Vagina (tissue), 2 donors: ENCODE results near the gene UACA.

ENCODE experiments used
- POLR2A ChIP-seq, 2 donors: fragments of 450-650 bp; IDR thresholded peaks; one replicate each; pipeline ENCODE4 v1.6.1; 2017; ENCODE audit warnings: antibody characterized with exemption in 2 of 2, mild to moderate bottlenecking in 2 of 2, moderate library complexity in 2 of 2
- TF ChIP-seq, protein P1 (sequence below), 3 experiments: fragments of 450-650 bp in 2 of 3; fragments of 200-600 bp in 1 of 3; sonication (generic) in 1 of 3; IDR thresholded peaks; one replicate each; pipeline ENCODE4 v1.5.1; 2017 to 2019; ENCODE audit warnings: antibody characterized with exemption in 3 of 3, mild to moderate bottlenecking in 2 of 3, moderate library complexity in 2 of 3

- TF ChIP-seq, protein P1, sequence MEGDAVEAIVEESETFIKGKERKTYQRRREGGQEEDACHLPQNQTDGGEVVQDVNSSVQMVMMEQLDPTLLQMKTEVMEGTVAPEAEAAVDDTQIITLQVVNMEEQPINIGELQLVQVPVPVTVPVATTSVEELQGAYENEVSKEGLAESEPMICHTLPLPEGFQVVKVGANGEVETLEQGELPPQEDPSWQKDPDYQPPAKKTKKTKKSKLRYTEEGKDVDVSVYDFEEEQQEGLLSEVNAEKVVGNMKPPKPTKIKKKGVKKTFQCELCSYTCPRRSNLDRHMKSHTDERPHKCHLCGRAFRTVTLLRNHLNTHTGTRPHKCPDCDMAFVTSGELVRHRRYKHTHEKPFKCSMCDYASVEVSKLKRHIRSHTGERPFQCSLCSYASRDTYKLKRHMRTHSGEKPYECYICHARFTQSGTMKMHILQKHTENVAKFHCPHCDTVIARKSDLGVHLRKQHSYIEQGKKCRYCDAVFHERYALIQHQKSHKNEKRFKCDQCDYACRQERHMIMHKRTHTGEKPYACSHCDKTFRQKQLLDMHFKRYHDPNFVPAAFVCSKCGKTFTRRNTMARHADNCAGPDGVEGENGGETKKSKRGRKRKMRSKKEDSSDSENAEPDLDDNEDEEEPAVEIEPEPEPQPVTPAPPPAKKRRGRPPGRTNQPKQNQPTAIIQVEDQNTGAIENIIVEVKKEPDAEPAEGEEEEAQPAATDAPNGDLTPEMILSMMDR (IDR thresholded peaks at IDR 0.05), result no peak
- TF ChIP-seq POLR2A (IDR thresholded peaks at IDR 0.05), result no peak
Observed at GRCh38 chr15:70643783-70644125, 119.6 kb downstream of the UACA start.
